ENCODE results near the gene NAT9.

The NAT9 gene

DNA sequence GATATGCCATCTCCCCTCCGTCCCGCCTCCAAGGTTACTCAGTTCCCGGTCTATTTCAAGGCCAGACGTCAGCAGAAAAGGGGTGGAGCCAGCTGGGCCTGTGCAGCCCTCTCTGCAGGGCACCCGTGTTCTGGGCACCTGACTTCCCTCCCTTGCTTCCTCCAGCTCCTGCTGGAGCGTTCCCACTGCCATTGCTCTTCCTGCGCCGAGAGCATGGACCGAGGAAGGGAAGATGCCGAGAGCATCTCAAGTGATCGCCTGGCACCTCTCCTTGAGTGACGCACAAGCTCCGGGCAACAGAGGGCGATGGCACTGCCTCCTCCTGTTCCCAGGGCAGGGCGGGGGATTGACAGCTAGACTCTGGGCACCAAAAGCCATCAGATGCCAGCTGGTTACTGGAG lies 29.4 kb upstream of the NAT9 start:
- DNase-seq (ENCODE audit: low read depth in 2 of 2): no peak

DNA sequence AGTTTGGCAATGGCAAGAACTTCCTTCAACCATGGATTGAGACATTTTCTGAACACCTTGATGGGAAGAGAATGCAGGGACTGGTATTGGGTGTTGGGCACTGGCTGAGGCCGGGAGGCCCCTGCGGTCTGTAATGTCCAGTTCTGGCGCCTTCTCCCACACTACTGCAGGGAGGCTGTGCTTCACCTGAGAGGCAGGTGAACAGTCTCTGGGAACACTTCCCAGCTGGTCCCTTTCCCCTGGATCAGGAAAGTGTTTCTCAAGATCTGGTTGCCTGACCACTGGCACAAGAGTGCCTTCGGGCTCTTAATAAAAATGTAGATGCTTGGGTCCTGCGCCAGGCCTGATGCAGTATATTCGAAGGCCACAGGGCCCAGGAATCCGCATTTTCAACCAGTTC lies 28.5 kb upstream of the NAT9 start:
- no peak for DNase-seq (ENCODE audit: low read depth in 2 of 2)

DNA sequence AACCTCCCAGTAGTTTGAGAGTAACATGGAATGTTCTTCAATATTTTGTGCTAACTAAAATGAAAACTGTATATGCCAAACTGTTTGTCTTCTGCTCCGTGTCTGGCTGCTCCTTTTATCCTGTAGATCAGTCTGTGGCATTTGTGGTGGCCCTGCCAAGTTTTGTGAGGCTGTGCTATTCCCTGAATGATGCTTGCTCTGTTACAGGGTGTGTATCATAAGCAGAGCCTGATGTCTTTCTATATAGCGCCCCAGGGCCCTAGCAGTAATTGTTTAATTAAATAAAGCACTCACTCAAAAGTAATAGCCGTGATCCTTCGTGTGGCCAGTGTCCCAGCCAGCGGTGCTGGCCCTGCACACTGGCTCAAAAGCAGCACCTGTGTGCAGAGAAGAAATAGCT lies 27.8 kb upstream of the NAT9 start:
- DNase-seq (ENCODE audit: low read depth in 2 of 2): no peak

DNA sequence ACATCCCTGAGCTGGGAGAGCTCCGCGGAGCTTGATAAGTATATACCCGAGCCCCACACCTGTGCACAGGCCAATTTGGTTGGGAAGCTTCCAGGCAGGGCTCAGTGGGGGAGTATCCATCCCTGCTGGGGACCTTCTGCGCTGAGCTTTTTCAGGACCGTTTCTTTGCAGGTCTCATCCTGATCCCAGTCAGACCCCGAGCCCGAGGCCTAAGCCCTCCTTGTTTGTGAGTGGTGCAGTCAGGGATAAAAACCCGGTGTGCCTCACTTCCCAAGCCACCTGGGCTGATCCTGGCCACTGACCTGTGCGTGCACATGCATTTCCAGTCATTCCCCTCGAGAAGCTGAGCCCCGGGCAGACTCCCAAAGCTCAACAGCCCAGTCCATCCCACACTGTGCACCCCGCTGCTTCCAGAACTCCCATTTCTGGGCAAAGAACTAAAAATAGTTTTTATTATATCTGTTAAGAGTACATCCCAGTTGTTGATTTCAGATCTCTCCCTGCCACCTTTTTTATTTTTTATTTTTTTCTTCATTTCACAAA lies 27.3 kb upstream of the NAT9 start:
- no peak for DNase-seq (ENCODE audit: low read depth in 2 of 2)

DNA sequence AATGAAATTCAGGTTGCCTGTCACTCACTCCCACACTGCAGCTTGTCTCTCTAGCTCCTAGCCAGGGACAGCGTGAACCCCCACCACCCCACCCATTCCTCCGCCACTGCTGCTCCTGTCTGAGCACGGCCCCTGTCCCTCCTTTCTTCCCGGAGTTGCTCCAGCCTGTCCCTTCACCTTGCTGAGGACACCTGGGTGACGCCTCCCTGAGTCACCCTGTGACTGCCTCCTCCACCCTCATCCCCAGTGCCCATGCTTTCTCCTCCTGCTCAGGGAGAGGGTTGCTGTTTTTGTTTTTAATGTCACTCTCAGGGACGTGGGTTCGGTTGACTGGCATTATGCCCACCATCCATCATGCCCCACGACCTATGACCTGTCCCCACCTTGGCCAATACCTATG lies 25.8 kb upstream of the NAT9 start:
- DNase-seq (ENCODE audit: low read depth in 2 of 2): no peak

DNA sequence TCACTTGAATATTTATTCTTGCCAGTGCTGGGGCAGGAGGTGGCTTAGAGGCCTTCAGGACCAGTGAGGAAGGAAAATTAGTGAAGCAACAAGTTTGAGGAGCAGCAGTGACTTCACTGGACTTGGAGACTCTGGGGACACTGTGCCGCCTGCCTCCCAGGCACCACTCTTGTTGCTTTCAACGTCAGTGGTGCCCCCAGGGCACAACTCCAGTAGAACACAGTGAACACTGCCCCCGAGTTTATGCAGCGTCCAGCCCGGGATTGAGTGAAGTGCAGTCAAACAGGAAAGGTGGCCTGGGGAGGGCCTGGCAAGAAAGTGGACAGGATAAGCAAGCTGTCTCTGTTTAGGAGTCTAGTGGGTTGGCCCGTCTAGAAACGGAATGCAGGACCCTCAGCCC lies 24.4 kb upstream of the NAT9 start:
- DNase-seq (ENCODE audit: low read depth in 2 of 2): no peak

DNA sequence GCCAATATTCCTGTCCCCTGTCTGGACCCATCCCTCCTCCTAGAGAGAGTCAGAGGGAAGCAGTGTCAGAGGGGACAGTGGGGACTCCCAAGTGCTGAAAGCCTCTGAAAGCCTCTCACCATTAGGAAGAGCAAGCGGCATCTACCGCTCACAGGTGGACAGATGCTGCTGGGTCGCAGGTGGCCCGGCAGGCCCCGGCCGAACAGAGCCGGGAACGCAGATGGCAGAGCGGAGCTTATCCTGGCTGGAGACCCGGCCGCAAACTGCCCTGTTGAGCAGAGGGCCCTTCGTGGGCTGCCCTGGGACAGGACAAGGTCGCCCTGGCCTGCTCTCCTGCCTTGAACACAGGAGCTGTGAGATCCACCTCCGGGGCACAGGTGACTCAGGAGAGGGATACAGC lies 23.0 kb upstream of the NAT9 start:
- DNase-seq (ENCODE audit: low read depth in 2 of 2): no peak

DNA sequence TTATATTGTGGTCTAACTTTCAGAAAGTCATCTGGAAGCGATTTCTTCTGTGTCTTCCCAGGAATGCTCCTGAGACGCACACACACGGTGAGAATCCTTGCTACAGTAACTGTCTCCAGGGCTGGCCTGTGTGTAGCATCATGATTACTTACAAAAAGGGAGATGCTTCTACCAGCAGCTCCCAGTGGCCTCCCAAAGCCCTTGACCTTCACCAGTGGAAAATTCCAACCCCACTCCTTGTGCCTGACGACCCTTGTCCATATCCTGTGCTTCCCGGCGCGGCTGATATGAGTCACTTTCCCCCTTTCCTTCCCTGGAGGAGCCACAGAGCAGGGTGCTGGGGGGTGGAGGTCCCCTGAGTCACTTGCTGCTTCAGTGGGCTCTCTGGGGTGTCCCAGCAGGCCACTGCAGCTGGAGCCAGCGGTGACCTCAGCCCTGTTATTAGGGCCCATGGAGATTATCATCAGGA lies 22.1 kb upstream of the NAT9 start:
- DNase-seq (ENCODE audit: low read depth in 2 of 2): no peak

DNA sequence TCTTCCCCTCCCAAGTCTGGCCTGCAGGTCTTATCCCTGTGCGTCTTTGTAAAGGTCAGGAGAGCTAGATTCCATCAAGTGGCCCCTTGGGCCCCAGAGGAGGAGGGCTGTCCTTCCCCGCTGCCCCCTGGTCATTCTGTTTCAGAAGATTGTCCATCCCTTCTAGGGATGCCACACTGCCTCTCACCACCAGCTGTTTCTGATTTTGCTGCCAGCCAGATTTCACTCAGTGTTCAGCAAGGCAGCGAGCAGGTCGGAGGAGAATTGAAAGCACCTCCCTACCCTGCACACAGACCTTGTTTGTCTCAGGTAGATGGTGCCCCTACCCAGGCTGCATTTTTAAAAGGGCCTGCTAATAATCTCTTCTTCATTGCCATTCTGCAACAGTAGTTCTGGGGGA lies 21.7 kb upstream of the NAT9 start:
- no peak for DNase-seq (ENCODE audit: low read depth in 2 of 2)

DNA sequence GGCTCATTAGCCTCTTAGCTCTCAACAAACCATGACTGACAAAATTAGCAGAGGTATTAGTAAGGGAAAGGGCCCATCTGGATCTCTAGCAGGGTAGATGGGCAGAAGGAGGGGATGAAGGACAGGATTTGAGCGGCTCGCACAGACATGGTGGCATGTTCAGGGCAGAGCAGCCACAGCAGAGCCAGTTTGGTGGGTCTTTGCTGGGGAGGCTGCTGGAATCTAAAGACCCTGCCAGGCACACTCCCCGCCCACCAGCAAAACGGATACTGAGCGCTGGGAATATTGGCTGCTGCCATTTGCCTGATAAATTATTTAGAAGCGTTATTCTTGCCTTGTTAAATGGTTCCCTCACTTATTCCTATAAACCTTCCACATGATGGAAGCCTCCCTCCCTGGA lies 20.7 kb upstream of the NAT9 start:
- DNase-seq (ENCODE audit: low read depth in 2 of 2): no peak

DNA sequence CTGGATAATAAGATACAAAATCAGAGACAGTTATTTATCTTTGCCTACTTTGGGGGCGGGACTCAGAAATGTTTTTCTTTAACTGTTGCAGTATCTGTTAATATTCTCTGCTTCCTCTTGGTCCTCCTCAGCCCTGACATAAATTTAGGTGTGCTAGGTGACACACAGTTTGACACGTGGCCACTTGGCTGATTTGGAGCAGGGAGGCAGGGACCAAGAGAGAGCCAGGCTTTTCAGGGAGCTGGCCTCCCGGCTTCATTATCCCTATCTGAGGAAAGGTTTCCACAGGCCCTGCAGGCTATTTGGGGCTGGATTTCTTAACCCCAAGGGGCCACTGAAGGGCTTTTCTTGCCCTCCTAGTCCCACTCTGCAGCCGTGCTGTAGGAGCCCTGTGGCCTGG lies 20.1 kb upstream of the NAT9 start:
- no peak for DNase-seq (ENCODE audit: low read depth in 2 of 2)

DNA sequence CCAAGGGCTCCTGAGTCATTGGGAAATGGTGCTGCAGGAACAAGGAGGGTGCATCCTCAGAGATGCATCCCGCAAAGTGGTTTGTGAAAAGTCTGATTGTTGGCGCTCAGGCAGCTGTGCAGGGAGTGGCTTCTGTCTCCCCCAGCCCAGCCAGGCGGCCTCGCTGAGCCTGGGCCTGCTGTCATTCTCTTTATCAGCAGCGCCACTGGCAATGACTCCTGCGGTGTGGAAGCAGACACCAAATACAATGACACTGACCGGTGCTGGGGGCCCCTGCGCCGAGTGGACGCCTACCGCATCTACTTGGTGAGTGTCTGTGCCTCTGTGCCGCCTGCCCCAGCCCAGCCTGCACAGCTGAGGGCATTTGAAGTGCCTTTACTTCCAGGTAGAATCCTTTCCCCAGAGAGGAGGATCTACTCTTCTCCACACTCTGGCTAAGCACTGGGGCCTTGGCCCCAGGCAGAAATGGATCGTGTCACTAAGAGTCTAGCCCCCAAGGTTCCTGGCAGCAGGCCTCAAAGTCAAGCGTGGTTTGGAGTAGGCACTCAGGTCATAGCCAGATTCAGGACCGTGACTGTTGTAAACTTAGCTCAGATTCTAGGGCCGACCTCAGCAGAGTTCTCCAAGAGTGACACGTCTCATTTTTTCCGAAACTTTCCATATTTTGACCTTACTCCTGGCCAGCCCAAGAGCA lies 19.3 kb upstream of the NAT9 start:
- no peak for DNase-seq (ENCODE audit: low read depth in 2 of 2)

DNA sequence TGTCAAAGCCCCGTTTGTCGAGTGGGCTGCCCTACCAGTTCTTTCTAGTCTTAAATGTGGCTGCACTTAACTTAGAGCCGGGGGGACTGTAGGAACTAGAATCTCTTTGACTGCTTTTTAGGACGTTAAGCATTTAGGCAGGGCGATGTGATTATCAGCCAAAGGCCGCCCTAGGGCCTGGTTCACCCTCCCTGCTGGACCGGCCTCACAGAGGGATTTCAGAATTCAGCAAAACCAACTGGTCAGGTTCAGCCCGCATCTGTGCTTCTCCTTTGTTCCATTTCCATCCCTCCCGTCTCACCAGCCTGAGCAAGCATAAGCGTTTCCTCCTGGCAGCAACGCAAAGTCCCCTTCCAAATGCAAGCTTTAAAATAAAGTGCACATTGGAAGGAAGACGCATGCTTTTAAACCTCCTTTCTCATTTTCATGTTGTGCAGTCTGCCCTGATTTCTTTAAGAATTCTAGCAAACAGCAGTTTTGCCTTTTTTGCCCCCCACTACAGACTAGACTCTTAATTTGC lies 16.5 kb upstream of the NAT9 start:
- no peak for DNase-seq (ENCODE audit: low read depth in 2 of 2)

DNA sequence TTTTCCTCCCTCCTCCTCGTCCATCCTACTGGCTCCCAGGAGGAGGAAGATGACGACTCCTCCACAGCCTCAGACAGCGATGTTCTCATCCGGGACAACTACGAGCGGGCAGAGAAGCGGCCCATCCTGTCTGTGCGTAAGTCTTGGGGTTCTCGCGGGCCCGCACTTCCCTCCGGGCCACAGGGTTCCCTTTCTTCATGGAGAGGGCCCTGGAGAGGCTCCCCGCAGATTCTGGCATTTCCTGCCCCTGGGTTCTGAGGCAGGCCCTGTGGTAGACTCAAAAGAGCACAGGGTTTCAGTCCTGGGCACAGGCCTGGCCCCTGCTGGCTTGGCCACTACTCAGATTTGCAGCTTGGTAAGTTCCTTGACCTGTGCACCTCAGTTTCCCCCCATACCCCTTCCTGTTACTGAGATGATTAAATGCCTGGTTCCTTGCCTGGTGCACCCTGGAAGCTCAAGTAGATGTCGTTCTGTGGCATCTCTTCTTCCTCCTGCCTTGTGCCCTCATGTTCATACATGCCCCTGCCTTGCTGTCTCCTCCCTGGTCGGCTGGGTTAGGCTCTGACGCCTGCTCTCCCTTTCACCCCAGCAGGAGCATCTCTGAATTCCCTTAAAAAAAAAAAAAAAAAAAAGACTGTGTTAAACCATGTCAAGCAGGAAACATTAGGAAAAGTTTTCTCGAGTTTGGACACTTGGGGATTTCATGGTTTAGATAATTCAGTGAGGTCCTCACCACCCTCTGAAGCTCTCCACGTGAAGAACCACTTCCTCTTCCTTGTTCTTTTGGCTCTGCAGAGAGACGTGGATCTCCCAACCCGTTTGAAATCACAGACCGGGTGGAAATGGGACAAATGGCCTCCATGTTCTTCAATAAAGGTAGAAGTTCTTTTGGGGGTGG lies 14.3 kb upstream of the NAT9 start:
- DNase-seq (ENCODE audit: low read depth in 2 of 2): no peak

DNA sequence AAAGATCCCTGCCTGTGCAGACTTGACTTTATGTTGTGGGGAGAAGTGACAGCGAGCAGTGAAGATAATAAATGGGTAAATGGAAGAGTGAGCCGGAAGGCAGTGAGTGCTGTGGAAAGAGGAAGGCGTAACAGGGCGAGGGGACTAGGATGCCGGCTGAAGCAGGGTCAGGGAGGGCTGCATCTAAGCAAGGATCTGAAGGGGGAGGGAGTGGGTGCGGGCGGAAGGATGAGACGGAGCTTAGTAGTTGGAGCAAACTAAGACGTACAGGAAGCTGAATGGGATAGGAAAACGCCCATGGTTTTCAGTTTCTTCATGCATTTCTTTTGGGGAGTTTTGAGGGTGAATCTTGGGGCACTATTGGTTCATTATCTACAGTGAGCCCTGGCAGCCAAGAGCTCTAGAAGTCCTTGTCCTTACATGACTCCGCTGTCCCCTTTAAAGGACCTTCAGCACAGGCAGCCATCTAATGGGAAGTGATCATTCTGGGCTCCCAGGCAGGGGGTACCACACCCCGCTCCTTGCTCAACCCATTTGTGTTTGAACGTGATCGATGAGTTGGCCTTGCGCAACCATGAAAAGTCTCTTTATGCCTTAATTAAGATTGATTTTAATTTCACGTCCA lies 10.4 kb upstream of the NAT9 start:
- no peak for DNase-seq (ENCODE audit: low read depth in 2 of 2)

DNA sequence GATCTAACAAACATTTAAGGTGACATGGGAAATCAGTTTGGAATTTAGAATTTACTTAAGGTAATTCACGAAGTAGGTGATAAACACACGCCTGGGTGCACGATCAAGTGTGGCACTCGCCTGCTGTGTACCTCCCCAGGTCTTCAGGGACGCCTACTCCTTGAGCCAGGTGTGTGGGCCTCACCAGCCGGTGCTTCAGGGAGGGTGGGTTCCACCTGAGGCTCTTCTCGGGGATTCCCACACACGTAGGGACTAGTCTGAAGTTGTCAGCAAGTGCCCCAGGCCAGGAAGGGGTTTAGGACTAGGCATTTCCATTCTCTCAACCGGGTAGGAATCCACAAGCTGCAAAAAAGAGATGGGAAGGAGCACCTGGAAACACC lies 9.8 kb upstream of the NAT9 start:
- DNase-seq (ENCODE audit: low read depth in 2 of 2): no peak

DNA sequence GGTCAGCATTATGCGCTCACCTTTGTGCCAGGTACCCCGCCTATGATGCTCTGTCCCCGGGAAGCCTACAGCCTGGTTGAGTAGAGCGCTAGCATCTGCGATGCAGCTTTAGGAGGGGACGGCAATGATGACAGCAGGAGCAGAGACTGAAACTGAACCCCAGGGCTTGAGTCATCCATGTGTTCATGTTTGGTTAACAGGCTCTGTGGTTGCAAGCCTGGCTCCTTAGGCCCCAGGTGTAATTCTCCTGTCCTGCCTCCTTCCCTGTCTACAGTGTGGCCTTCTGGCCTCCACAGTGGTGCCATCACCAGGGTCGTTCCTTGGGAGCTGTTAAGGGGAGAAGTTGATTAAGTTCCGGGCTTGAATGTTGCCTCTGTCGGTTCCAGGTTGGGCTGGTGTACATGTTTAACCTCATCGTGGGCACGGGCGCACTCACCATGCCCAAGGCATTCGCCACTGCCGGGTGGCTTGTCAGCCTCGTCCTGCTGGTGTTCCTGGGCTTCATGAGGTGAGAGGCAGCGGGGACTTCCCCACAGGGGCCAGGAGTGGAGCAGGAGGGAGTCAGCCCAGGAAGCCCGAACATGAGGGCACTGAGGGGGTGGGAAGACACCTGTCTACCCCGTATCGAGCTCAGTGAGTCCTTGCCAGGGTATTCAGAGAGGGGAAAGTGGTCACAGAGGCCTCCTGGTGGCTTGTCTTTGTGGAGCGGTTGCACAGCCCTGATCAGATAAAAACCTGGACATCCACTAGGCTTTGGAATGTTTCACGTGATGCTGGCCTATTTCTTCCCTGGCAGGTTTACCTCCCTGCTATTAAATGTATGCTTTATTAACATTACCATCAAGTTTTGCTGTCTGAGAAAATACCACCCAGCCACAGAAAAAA lies 9.2 kb upstream of the NAT9 start:
- no peak for DNase-seq (ENCODE audit: low read depth in 2 of 2)

DNA sequence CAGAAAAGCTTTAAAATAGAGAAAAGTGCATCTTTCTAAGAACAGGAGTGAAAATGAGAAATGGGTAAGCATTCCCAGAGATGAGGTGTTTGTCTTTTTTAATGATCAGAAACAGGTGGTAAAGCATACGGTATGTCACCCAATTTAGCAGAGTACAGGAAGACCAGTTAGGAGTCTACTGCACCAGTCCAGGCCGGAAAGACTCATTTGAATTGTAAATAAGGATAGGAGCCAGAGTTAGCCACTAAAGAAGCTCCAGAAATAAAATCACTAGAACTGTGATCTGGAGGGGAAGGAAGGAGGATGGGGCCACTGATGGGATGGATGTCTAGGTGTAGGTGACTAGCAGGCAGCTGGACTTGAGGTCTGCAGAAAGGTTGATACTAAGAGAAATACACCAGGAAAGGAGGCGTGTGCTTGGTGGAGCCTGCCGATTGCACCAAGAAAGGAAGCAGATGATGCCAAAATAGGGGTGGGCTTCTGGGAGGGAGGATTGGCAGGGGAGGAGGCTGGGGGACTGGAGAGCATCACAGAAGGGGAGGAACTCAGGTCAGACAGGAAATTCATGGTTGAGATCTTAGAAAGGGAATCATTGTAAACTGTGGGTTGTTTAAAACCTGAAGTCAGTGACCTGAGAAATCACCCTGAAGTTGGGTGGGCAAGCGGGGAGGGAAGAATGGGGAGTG lies 8.1 kb upstream of the NAT9 start:
- no peak for DNase-seq (ENCODE audit: low read depth in 2 of 2)

DNA sequence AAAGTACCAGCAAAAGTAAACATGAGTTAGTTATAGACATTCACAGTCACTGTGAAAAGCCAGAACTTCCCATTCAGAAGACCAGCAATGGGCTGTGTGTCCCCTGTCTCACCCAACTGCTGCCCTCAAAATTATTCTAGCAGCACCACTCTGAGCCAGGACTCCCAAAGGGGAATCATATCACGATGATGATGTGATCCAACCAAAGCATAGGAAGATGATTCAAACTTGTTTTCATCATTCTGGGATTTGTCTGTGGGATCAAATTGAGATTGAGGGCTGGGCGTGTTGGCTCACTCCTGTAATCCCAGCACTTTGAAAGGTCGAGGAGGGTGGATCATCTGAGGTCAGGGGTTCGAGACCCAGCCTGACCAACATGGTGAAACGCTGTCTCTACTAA lies 6.4 kb upstream of the NAT9 start:
- DNase-seq (ENCODE audit: low read depth in 2 of 2): no peak

DNA sequence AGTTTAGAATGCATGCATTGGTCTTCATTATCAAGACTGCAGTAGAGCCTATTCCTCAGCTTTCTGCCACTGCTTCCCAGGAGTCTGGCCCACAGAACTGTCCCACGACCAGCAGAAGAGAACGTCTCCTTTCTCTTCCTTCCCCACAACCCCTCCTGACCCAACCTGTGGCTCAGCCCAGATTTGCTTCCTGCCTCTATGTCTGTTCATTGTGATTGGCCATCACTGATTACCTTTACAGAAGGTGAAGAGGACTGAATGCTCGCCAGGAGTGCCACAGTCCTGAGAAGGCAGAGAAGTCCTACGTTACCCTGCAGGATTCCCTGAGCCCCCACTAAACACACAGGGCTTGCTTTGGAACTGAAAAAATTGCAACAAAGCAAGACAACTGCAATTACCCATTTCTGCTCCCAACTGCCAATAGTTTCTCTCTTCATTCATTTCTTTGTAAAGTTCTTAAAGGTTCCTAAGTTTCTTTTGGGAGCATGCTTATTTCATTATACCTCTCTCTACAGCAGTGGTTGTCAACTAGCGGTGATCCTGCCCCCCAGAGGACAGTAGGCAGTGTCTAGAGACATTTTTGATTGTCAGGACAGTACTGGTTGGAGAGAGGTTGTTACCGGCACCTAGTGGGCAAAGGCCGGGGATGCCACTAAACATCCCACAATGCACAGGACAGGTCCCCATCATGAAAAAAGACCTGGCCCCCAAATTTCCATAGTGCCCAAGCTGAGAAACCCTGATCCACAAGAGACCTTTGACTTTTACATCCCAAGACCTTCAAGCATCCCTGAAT lies 4.5 kb upstream of the NAT9 start:
- no peak for DNase-seq (ENCODE audit: low read depth in 2 of 2)

Data from stimulated activated CD8-positive, alpha-beta memory T cell treated with anti-CD3 and anti-CD28 coated beads, Interleukin-15, amount 100 ng/mL, for 4 hours (primary cell).